NCI-H2171 treated with DMSO at 0.1 percent for 48 hours (cell line): Measurements from ENCODE around the gene SLC22A31.
A peak's percentile ranks its signal among the peaks of the same experiment; 100 is the strongest.
"Not testable (repeated sequence)": the region's sequence is repeated elsewhere in the genome, so short reads cannot be mapped to it uniquely, and the experiment has no call there.

ENCODE experiments used
- DNase-seq: peaks from one replicate; lab custom pipeline; 2025; lab: John Stamatoyannopoulos, UW

The SLC22A31 gene

GRCh38 chr16:89192956-89193575, 7.3 kb downstream of the SLC22A31 start:
- DNase-seq, result no peak

DNA sequence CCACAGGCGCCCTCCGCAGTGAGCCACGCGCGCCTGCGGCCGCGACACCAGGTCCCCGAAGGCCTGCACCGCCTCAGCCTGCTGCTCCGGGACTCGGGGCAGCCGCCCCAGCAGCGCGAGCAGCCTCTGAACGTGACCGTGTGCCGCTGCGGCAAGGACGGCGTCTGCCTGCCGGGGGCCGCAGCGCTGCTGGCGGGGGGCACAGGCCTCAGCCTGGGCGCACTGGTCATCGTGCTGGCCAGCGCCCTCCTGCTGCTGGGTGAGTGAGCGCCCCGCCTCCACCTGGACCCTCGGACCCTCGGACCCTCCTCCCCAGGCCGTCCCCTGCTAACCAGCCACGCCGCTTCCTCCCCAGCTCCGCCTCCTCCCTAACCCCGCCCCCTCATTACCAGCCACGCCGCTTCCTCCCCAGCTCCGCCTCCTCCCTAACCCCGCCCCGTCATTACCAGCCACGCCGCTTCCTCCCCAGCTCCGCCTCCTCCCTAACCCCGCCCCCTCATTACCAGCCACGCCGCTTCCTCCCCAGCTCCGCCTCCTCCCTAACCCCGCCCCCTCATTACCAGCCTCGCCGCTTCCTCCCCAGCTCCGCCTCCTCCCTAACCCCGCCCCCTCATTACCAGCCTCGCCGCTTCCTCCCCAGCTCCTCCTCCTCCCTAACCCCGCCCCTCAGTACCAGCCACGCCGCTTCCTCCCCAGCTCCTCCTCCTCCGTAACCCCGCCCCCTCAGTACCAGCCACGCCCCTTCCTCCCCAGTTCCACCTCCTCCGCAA, 8.0 kb downstream of the SLC22A31 start:
- DNase-seq, result peak; percentile 57

- no peak for DNase-seq
Observed at GRCh38 chr16:89191901-89192185, 8.5 kb downstream of the SLC22A31 start.

DNA sequence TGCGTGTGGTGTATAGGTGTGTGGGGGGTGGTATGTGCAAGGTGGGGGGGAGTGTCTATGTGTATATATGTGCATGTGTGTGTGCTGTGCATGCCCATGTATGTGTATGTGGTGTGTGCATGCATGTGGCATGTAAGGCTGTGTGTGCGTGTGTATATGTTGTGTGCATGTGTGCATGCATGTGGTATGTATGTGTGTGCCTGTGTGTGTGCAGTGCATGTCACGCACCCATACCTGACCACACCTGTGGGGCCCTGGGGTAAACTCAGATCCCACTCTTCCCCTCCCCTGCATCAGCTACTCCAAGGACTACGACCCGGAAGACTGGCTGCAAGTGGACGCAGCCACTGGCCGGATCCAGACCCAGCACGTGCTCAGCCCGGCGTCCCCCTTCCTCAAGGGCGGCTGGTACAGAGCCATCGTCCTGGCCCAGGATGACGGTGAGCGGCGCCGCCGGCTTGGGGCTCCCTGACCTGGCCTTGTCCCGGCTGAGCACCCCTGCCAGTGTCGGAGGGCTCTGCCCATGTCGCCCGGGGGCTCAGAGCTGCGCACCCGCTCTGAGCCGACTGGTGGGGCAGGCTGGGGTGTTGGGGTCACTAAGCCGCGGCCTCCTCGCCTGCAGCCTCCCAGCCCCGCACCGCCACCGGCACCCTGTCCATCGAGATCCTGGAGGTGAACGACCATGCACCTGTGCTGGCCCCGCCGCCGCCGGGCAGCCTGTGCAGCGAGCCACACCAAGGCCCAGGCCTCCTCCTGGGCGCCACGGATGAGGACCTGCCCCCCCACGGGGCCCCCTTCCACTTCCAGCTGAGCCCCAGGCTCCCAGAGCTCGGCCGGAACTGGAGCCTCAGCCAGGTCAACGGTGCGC, 9.1 kb downstream of the SLC22A31 start:
- no peak for DNase-seq

- no peak for DNase-seq
Observed at GRCh38 chr16:89190150-89190958, 10.0 kb downstream of the SLC22A31 start.

GRCh38 chr16:89189358-89190025, 10.8 kb downstream of the SLC22A31 start:
- DNase-seq, result no peak

DNA sequence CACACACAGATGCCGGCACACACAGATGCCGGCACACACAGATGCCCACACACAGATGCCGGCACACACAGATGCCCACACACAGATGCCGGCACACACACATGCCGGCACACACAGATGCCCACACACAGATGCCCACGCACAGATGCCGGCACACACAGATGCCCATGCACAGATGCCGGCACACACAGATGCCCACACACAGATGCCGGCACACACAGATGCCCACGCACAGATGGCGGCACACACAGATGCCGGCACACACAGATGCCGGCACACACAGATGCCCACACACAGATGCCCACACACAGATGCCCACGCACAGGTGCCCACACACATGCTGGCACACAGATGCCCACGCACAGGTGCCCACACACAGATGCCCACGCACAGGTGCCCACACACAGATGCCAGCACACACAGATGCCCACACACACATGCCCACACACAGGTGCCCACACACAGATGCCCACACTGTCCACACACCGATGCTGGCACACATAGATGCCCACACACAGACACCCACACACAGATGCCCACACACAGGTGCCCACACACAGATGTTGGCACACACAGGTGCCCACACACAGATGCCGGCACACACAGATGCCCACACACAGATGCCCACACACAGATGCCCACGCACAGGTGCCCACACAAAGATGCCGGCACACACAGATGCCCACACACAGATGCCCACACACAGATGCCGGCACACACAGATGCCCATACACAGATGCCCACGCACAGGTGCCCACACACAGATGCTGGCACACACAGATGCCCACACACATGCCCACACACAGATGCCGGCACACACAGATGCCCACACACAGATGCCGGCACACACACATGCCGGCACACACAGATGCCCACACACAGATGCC, 11.6 kb downstream of the SLC22A31 start:
- DNase-seq, result not testable (repeated sequence)

- no peak for DNase-seq
Observed at GRCh38 chr16:89187770-89188392, 12.5 kb downstream of the SLC22A31 start.

DNA sequence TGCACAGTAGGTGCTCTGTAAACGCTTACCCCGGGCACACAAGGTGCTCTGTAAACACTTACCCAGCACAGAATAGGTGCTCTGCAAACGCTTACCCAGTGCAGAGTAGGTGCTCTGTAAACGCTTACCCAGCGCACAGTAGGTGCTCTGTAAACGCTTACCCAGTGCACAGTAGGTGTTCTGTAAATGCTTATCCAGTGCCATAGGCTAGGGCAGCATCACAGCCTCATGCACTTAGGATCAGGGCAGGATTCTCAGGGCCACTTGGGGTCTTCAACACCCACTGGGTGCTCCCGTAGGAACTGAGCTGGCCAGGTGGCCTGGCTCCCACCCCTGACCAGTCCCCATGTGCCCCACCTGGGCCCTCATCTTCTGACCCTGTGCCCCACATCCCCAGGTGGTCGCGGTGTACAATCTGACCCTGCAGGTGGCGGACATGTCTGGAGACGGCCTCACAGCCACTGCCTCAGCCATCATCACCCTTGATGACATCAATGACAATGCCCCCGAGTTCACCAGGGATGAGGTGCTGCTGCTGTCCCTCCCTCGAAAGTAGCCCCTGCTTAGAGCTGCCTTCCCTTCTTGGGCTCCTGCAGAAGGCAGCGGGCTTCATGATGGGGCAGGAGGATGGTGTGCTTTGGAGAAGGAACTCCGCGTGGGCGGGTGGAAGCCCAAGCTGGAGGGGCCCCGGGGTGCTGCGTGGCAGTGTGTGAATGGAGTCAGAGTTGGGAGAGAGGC, 13.1 kb downstream of the SLC22A31 start:
- peak; percentile 45 for DNase-seq

GRCh38 chr16:89186593-89187031, 13.7 kb downstream of the SLC22A31 start:
- DNase-seq, result not testable (repeated sequence)

GRCh38 chr16:89185887-89186592, 14.3 kb downstream of the SLC22A31 start:
- DNase-seq, result not testable (repeated sequence)

DNA sequence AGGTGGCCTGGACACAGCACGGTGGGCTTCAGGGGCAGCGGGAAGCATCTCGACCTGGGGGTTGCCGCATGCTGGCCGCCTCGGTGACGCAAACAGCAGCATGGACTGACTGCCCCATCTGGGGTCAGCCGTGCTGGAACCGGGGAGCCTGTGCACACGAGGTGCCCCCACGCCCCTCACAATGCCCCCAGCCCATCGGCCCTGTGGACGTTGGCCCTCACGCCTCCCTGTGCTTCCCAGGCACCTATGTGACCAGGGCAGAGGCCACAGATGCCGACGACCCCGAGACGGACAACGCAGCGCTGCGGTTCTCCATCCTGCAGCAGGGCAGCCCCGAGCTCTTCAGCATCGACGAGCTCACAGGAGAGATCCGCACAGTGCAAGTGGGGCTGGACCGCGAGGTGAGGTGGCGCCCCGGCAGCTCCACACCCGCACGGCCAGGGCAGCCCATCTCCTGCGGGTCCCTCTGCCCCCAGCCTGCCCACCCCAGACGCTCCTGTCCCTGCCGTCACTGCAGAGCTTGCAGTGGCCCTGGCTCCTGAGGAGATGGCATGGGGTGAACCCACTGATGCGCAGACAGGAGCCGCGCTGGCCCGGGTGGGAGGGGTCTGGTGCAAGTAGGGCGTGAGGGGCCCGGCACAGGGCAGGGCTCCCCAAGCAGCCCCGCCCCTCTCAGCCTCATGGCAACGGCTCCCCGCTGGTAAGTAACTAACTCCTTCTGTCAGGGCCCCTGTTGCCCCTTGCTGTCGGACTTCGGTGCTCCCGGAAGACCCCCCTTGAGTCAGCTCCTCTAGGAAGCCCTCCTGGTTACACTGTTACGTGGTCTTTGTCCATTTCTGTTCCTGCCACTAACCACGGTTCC, 15.2 kb downstream of the SLC22A31 start:
- DNase-seq, result no peak

- DNase-seq, result no peak
Observed at GRCh38 chr16:89184677-89184932, 15.7 kb downstream of the SLC22A31 start.

- DNase-seq, result no peak
Observed at GRCh38 chr16:89183975-89184676, 16.2 kb downstream of the SLC22A31 start.

DNA sequence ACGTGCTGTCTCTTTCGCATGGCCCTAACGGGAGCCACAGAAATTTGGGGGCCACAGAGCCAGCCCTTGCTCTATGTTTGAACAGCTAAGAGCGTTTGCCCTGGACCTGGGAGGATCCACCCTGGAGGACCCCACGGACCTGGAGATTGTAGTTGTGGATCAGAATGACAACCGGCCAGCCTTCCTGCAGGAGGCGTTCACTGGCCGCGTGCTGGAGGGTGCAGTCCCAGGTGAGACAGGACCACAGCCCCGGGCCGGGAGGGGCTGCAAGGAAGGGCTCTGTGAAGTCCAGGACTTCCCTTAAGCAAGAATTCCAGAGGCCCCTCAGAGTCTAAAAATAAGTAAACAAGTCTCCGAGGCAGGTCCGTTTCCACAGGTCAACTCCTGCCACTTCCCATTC, 16.9 kb downstream of the SLC22A31 start:
- no peak for DNase-seq

DNA sequence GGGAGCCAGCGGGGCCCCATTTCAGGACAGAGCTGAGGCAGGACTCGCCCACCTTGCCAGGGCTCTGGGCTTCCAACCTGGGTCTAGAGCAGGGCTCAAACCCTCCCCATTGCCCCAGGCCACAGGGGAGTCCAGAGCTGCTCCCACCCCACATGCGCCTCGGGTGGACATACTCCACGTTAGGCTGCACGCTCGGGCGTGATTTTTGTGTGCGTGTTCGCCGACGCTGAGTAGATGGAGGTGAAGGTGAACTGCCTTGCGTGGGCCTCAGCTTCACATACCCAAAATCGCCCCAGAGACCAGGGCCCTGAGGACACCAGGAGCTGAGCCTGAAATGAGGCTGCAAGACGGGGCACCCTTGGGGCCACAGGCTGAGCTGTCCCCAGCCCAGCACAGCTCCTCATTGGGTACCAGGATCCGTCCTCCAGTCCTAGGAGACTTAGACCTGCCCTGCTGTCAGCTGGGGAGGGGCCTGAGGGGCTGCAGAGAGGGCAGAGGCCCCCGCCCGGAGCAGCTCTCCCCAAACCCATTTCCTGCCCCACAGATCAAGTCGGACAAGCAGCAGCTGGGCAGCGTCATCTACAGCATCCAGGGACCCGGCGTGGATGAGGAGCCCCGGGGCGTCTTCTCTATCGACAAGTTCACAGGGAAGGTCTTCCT, 20.6 kb downstream of the SLC22A31 start:
- DNase-seq, result no peak

DNA sequence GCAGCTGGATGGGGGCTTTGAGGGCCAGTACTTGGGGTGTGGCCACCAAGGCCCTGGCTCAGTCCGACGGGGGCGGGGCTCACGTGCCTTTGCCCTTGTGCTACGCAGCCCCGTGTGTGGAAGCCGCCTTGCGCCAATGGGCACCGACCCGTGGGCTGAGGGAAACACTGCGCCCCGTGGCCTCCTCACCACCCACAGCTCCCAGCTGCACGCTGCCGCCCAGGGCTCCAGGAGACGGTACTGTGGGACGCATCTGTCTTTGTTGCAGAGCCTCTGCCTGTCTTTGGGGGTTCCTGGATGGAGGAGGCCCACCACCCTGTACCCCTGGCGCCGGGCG, 21.2 kb downstream of the SLC22A31 start:
- no peak for DNase-seq
